Measurements from ENCODE around the gene TMEM123. TPM values are rescaled to one million over a fixed set of nuclear protein-coding genes. Genes with fewer than 3 reads are reported as not detected.
A peak's percentile ranks its signal among the peaks of the same experiment; 100 is the strongest.

Gene TMEM123
- total RNA-seq, 2 experiments from 2014 or later = 288 to 307 TPM

GRCh38 chr11:102406099-102406498 is 46.5 kb downstream of the TMEM123 start:
- ATAC-seq (ENCODE audit: poor library complexity) = no peak
- peak overlapping the region; percentile 73 for H3K27ac Mint-ChIP-seq
- H3K4me3 Mint-ChIP-seq = no peak overlapping the region

GRCh38 chr11:102405501-102405900 is 47.1 kb downstream of the TMEM123 start:
- Histone ChIP-seq H3K4me1 (ENCODE audit: insufficient read depth, low read length) (peaks cover 53% of the 10 kb centered on the region), H3K9me3 (ENCODE audit: control insufficient read depth in 1 of 2, insufficient read depth in 1 of 2, low read length in 2 of 2) (no peaks in the 10 kb centered on the region), H3K36me3 (ENCODE audit: insufficient read depth, low read length) (peaks cover 54% of the 10 kb centered on the region), H3K4me3 (ENCODE audit: low read length) (no peak overlapping the region), H3K27ac (ENCODE audit: low read depth in 1 of 2, low read length in 2 of 2) (no peak overlapping the region), H3K27me3 (ENCODE audit: control insufficient read depth in 1 of 2, insufficient read depth in 2 of 2, low read length in 2 of 2) (no peaks in the 10 kb centered on the region)
- DNase-seq (no peak), ATAC-seq (ENCODE audit: poor library complexity) (no peak)
- no peak for TF ChIP-seq CTCF (IDR thresholded peaks at IDR 0.05)
- Mint-ChIP-seq H3K27me3 (no peaks in the 10 kb centered on the region), H3K36me3 (ENCODE audit: low read depth) (peaks cover 86% of the 10 kb centered on the region), H3K27ac (peak overlapping the region; percentile 73), H3K4me1 (ENCODE audit: low read depth) (peaks cover 81% of the 10 kb centered on the region), H3K4me3 (no peak overlapping the region), H3K9me3 (no peaks in the 10 kb centered on the region)
- POLR2A ChIA-PET = no interaction called here
- CTCF ChIA-PET = interaction anchor here (0.6 kb wide), 1 partner anchor 15 kb away, joined by 3 read pairs; no protein-coding TSS in a partner anchor
- intact Hi-C loops (cut with DNase I, micrococcal nuclease) = no loop called here

More at GRCh38 chr11:102406099-102406498, 46.5 kb downstream of the TMEM123 start:
- Mint-ChIP-seq H3K4me1 (ENCODE audit: low read depth) (peaks cover 84% of the 10 kb centered on the region), H3K9me3 (no peaks in the 10 kb centered on the region), H3K36me3 (ENCODE audit: low read depth) (peaks cover 84% of the 10 kb centered on the region), H3K27me3 (no peaks in the 10 kb centered on the region)
- Histone ChIP-seq H3K4me3 (ENCODE audit: low read length) (no peak overlapping the region), H3K27me3 (ENCODE audit: control insufficient read depth in 1 of 2, insufficient read depth in 2 of 2, low read length in 2 of 2) (no peaks in the 10 kb centered on the region), H3K27ac (ENCODE audit: low read depth in 1 of 2, low read length in 2 of 2) (no peak overlapping the region), H3K9me3 (ENCODE audit: control insufficient read depth in 1 of 2, insufficient read depth in 1 of 2, low read length in 2 of 2) (no peaks in the 10 kb centered on the region), H3K36me3 (ENCODE audit: insufficient read depth, low read length) (peaks cover 53% of the 10 kb centered on the region), H3K4me1 (ENCODE audit: insufficient read depth, low read length) (peaks cover 58% of the 10 kb centered on the region)
- POLR2A ChIA-PET = interaction anchor here (1.1 to 2.9 kb wide), 3 partner anchors 15 to 46 kb away, joined by 3 to 8 read pairs (median 3); no protein-coding TSS in a partner anchor
- no peak for TF ChIP-seq CTCF (IDR thresholded peaks at IDR 0.05)
- no peak for DNase-seq
- intact Hi-C loops (cut with DNase I, micrococcal nuclease) = loop anchor here in 1 of 2 experiments (2.0 kb wide), 1 partner anchor 15 kb away; no protein-coding TSS in a partner anchor
- CTCF ChIA-PET = interaction anchor here (0.6 to 1.0 kb wide), 2 partner anchors 10 to 16 kb away, joined by 3 read pairs; no protein-coding TSS in a partner anchor

- H3K27me3 Mint-ChIP-seq = no peaks in the 10 kb centered on the region
- H3K4me3 Mint-ChIP-seq = no peak overlapping the region
- ChIA-PET POLR2A (interaction anchor here (1.8 kb wide), 1 partner anchor 49 kb away, joined by 4 read pairs; no protein-coding TSS in a partner anchor), CTCF (interaction anchor here (1.3 to 2.1 kb wide), 3 partner anchors 9 to 61 kb away, joined by 4 to 5 read pairs (median 4); no protein-coding TSS in a partner anchor)
- Histone ChIP-seq H3K27me3 (ENCODE audit: control insufficient read depth in 1 of 2, insufficient read depth in 2 of 2, low read length in 2 of 2) (no peaks in the 10 kb centered on the region), H3K9me3 (ENCODE audit: control insufficient read depth in 1 of 2, insufficient read depth in 1 of 2, low read length in 2 of 2) (peaks cover 0 to 4% of the 10 kb centered on the region in 2 experiments), H3K4me3 (ENCODE audit: low read length) (no peak overlapping the region), H3K36me3 (ENCODE audit: insufficient read depth, low read length) (peaks cover 62% of the 10 kb centered on the region), H3K27ac (ENCODE audit: low read depth in 1 of 2, low read length in 2 of 2) (no peak overlapping the region), H3K4me1 (ENCODE audit: insufficient read depth, low read length) (peaks cover 38% of the 10 kb centered on the region)
- H3K4me1 Mint-ChIP-seq (ENCODE audit: low read depth) = peaks cover 69% of the 10 kb centered on the region
- intact Hi-C loops (cut with DNase I, micrococcal nuclease) = no loop called here
- no peaks in the 10 kb centered on the region for H3K9me3 Mint-ChIP-seq
- DNase-seq (no peak), ATAC-seq (ENCODE audit: poor library complexity) (no peak)
- H3K27ac Mint-ChIP-seq = peak overlapping the region; percentile 73
- TF ChIP-seq CTCF (IDR thresholded peaks at IDR 0.05) = no peak
- H3K36me3 Mint-ChIP-seq (ENCODE audit: low read depth) = peaks cover 86% of the 10 kb centered on the region
These were observed 50.0 kb downstream of the TMEM123 start for GRCh38 chr11:102402548-102402947.
